Esophagus mucosa (tissue), 1 donor: ENCODE results near the gene SAFB2. TPM values are rescaled to one million over a fixed set of nuclear protein-coding genes. Genes with fewer than 3 reads are reported as not detected.
"Not testable (repeated sequence)": the region's sequence is repeated elsewhere in the genome, so short reads cannot be mapped to it uniquely, and the experiment has no call there.

Experiments
- ATAC-seq: fragments of 200-7000 bp; cut with Tn5 transposase; one replicate; pipeline ENCODE4 v1.9.1; 2020
- total RNA-seq: library from RNA; stranded (reverse); gene quantifications from one replicate; pipeline ENCODE4 v1.2.4, GENCODE V29; 2023
- donor health status: DM: yes; HTN: yes; CAD: no.

The SAFB2 gene
- total RNA-seq, 1 donor from 2014 or later = 30.0 TPM

DNA sequence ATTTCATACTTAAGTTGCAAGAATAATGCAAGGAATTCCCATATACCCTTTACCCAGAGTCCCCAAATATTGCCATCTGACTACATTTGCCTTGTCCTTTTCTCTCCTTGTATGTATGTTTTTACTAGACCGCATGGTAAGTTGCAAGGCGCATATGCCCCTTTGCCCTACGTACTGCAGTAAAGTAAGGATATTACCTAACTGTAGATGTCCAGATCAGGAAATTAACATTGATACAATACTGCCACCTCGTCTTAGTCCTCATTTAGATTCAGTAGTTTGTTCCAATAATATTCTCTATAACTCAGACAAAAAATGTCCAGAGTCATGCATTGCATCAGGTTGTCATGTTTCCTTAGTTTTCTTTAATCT lies 9.7 kb upstream of the SAFB2 start:
- ATAC-seq = no peak

DNA sequence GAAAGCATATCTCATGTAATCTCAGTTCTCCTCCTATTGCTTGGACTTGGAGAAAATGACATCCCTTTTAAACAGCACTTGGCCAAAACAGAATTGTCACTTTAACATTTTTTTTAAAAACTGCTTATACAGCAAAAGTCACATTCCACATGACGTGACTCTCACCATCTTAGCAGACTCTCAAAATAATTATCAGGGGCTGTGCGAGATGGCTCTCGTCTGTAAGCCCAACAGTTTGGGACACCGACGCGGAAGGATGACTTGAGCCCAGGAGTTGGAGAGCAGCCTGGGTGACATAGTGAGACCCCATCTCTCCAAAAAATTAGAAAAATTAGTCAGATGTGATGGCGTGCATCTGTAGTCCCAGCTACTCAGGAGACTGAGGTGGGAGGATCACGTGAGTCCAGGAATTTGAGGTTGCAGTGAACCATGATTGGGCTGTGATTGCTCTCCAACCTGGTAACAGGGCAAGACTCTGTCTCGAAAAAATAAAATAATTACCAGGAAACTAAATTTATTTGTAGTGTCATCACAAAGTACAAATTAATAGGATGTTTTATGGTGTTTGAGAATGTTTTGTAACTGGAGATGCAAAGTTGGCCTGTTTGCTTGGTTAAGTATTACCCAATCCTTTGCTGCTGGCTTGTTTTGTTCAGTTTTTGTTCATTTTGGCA lies 9.1 kb upstream of the SAFB2 start:
- no peak for ATAC-seq

DNA sequence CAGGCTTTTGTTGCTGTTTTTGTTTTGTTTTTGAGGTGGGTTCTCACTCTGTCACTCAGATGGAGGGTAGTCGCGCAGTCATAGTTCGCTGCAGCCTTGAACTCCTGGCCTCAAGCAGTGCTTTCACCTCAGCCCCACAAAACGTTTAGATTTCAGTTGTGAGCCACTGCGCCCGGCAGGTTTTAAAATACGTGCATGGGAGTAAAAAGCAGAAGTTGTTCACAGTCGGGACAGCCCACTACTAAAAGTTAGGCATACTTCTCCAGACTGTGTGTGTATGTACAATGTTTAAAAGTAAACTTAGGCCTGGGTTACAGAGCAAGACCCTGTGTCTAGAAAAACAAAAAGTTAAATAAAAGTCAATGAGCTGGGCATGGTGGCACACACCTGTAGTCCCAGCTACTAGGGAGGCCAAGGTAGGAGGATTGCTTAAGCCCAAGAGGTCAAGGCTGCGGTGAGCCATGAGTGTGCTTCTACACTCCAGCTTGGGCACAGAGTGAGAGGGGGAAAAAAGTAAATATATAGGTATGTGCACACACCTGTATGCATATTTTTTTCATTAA lies 6.4 kb upstream of the SAFB2 start:
- no peak for ATAC-seq

DNA sequence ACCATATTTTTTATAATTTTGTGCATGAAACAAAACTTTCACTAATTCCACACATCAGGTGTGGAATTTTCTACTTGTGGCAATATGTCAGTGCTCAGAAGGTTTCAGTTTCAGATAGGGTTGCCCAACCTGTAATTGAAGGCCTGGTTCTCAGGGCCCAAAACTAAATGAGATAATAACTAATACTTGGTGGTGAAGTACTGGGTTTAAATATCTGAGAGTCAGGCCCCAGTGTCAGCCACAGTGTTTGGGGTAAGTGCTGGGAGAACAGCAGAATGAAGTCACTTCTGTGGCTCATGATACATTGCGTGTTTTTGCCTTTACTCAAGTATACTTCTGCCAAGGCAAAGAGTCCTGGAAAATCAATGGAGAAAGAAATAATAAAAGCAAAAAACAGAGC lies 5.9 kb upstream of the SAFB2 start:
- no peak for ATAC-seq

DNA sequence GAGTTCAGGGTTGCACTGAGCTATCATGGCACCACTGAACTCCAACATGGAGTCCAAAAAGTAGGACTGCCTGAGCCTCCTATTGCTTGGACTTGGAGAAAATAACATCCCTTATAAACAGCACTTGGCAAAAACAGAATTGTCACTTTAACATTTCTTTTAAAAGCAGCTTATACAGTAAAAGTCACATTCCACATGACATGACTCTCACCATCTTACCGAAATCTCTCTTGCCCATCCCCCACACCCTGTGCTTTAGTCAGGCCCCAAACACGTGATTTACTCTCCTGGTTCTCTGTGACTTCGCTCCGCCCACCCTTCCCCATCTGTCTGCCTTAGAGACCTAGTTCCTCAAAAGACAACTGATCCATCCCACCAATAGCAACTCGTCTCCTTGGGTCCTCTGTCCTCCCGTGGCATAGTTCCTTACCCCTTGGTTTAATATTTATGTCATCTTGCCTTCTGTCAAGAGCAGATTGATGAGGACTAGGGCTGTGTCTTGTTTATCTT lies 4.9 kb upstream of the SAFB2 start:
- ATAC-seq = no peak

DNA sequence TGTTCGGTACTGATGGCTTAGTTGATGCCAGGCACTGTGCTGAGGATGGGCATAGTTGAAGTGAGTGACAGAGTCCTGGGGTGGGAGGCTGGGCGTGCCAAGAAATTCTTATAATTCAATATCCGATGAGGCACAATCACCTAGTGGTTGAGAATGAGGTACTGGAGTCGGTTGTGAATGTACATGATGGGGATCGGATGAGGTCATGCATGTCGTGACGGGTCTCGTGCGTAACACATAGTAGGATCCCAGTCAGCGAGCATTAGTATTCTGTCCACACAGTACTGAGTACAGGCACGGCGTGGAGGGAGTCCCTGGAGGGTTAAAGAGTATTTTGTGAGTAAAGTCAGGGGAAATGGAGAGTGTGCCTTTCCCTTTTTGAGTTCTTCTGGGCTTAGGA lies 3.1 kb upstream of the SAFB2 start:
- ATAC-seq = no peak

DNA sequence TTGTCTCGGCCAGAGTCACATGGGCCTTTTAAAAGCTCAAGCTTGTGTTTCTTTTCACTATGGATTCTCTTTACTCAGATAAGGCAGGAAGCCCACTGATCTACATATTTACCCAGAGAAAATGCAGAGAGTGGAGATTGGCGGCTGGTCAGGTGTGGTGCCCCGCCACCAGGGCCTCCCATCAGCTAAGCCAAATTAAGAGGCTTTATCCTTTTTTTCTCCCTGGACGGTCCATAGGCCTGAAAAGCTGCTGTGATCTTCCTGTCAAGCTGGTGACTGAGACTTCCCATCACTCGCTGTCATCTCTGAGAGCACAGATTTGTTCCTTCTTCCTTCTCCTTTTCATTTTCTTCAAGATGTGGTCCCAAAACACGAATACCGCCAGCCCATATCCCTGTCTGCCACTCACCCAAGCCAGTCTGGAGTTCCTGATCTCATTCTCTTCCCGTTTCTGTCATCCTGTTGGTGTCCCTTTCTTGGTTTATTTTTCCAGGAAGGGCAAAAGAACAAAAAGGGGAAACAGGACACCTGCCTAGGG lies 2.2 kb upstream of the SAFB2 start:
- ATAC-seq = no peak

DNA sequence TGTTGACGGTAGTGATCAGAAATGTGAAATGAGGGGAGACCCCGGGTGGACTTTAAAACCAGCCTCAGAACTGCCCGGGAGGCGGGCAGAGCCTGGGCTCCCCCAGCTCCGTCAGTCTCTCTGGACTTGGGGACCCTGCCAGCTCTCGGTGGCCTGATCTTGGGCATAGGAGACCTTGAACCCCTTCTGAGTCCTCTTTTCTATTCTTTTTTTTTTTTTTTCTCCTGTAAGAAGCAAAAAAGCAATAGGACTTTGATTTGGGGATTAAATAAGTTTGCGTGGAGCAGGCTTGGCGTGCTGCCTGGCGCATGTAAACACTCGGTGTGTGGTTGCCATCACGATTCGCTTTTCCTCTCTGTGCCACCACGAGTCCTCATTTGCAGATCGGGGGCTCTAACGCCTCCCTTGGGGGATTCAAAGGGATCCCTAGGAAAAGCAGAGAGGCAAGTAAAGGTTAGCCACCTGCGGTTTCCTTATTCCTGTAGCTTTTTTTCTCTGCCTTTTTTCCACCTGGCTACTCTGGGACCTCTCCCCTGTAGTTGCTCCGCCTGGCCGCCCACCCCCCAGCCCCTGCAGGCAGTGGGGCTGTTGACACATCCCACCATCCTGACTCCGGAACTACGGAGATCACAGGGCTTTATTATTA lies 1.6 kb upstream of the SAFB2 start:
- no peak for ATAC-seq

DNA sequence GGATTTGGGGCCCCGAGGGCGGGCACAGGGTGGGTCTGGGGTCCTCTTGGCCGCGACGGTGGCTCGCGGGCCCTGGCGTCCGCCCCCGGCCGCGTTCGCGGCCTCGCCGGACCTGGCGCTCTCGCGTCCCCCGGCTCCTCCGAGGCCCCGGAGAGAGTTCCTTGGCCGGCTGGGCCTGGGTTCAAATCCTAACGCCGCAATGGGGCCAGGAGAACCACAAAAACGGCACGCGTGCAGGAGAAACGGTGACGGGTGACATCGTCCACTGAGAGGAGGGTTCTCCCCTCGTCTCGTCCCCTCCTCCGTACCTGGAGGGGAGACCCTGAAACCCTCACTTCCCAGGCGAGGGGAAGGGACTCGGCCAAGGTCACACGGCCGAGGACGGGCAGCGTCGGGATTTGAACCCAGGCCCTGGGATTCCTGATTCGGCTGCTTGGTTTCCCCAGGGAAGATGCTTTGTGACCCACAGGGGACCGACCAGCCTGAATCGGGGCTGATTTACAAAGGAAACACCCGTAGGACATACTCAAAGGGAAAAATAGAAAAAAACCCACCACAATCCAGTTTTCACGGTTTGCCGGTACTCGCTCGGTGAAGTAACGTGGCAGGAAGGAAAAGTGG lies 931 bp upstream of the SAFB2 start:
- no peak for ATAC-seq

DNA sequence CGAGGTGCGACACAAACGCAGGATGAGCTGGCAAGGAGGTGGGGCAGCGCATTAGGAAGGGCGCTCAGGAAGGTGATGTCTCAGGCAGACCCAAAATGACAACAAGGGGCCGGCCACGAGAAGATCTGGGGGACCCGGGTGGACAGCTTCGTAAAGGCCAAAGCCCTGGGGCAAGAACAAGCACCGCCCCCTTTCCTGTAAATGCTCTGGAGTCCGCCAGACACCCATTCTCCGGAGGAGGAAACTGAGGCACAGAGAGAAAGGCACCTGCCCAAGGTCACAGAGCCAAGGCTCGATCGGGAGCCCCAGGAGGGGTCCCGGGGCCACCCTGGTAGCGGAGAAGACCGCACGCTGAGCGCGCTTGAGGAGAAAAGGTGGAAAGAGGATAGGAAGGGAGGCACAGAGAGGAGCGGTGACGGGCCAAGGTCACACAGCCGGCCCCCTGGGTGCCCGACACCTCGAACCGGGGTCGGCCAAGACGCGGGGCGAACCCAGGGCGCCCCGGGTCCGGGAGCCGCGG lies 571 bp downstream of the SAFB2 start:
- ATAC-seq = no peak

DNA sequence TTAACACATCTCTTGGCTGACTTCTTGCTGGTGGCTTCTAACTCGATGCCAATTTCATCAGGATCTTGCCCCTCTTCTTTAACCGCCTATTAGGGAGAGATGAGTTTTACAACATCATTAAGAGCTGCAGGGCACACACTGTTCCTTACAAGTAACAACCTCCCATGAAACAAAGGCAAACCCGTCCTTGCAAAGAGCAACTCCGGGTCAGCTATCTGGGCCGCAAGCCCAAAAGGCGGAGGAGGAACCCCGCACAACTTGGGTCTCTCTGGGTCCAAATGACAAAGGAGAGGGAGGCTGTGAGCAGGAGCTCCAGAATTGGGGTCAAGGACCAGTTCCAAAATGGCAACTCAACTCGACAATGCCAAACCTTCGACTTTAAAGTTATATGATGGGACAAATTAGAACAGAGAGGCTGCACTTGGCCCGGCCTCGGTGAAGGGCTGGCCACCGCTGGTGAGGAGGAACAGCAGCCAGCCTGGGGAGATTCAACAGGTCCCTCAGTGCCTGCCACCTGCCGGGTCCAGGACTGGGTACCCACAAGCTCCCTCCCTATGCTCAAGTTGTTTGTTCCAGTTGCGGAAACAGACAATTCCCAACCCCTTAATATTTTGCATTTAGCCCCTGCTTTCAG lies 1.1 kb downstream of the SAFB2 start:
- ATAC-seq = no peak

DNA sequence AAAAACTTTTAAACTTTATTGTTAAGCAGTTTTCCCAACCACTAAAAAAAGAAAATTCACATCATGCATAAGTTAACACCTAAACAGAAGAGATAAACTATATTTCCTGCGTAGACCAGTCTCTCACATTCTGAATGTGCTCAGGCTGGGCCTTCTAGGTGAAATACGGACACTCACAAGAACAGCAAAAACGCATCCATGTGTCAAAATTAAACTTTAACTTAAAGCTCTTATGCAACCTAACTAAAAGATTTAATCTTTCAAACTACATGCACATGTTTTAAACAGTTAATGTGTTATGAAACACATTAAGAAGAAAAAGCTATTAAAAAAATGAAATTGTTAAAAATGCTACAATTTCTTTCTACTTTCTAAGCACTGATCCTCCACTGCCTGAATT lies 2.6 kb downstream of the SAFB2 start:
- ATAC-seq = no peak

DNA sequence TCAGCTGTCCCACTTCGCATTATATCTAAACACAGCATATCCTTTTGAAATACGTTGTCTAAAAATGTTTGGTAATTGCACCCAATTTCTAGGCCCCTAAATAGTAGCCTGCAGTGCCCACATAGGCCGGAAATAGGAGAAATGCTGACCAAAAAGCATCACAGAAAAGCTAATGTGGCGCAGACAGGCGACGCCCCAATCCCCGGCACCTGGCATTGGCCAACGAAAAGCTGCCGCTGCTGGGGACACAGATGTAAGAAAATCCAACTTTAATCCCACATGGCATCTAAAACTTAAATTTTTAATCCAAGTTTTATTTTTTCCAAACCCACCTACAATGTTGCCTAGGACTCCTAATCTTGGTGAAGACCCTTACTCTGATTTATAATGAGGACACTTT lies 4.0 kb downstream of the SAFB2 start:
- ATAC-seq = no peak

DNA sequence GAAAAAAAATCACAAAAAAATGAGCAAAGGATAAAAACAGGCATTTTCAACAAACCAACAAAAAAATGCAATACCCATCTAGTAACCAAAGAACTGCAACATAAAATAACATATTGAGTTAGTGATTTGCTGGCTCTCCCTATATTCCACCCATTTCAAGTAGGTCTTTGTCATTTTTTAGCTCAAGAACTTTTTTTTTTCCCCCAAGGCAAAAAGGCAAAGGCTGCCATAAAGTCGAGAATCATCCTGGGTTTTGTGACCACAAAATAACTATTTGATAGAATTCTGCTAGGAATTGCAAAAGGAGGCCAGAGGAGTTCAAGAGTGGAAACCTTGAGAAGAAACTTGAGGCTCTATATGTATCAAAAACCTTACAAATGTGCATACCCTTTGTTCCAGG lies 5.5 kb downstream of the SAFB2 start:
- no peak for ATAC-seq

DNA sequence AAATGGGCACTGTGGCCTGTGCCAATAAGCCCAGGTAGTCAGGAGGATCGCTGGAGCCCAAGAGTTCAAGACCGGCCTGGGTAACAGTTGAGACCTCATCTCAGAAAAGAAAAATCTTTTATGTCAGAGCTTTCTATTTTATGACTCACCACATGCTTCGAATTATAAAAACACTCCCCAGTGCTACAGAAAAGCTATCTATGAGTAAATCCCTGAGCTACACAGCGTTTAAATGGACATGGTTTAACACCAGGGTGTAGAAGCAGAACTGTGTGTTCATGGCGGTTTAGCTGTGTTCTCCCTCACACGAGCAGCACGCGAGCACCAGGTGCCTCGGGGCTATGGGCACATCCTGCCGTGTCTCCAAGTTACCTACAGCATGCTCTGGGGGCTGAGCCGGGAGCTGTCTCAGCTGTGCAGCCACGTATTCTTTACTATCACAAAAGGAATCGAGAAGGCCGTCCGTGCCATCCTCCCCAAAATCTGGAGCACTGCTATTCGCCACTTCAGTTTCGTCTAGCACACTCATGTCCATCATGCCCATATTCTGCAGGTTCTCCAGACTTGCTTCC lies 6.7 kb downstream of the SAFB2 start:
- ATAC-seq = no peak

DNA sequence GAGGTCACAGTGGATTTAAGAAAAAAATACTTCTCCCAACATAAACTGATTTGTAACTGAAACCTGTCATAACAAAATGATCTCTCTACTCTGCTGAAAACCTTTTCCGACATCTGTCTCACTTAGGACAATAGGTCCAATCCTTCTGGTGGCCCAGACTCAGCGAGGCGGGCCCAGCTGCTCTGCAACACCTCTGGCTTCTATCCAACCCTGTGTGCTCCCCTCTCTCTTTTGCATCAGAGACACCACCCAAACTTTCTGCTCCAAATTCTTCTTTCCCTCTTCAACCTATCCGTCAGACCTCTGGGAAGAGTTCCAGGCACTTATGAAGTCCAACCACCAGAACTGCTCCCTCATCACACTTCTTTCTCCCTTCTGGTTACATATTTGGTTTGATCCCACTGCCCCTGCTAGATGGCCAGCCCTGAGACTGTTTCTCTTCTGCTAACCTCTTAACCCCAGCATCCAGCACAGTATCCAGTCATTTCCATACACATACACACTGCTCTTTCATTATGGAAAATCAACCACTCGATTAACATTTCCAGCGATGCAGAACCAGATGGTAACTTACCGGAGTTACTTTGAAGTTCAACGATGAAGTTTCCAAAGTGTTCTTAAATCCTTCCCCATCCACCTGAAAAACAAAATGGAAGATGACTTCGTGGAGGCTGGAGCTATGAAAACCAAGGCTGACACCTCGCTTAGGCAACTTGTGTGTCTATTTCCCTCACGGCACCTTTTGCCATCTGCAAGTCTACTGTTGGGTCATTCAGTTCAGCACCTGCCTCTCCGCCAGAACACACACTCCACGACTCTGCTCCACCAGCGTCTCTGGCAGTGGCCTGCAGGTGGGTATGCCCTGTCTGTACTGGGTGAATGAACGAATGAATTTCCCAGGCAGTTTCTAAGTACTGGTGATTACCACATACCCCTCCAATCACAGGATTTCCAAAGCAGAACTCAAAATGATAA lies 9.4 kb downstream of the SAFB2 start:
- ATAC-seq = no peak

DNA sequence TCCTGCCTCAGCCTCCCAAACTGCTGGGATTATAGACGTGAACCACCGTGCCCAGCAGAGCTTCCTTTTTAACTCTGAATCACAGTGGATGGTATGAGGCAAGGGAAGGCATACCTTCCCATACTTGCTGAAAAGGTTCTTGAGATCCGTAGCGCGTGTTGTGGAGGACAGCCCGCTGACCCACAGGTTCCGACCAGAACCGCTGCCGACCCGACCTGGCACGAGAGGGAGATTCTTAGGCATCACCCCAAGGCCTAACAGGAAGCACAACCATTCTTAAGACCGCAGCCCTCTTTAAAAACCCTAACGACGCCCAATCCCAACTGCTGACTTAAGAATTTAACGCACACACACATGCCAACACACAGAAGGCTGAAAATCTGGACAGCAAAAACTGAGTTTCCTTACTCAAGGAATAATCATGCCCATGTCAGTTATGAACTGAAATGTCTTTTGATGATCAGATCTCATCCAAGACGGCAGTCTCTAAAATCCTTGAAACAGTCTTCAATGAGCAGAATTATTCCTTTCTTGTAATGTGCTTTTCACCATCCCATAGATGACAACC lies 12.6 kb downstream of the SAFB2 start:
- ATAC-seq = no peak

DNA sequence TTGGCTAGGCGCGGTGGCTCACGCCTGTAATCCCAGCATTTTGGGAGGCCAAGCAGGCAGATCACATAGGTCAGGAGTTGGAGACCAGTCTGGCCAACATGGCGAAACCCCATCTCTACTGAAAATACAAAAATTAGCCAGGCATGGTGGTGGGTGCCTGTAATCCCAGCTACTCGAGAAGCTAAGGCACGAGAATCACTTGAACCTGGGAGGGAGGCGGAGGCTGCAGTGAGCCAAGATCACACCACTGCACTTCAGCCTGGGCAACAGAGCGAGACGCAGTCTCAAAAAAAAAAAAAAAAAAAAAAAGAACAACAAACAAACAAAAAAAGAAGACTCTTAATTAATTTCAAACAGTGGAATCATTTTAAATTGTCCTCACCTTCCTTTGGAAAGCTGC lies 13.8 kb downstream of the SAFB2 start:
- ATAC-seq = not testable (repeated sequence)

DNA sequence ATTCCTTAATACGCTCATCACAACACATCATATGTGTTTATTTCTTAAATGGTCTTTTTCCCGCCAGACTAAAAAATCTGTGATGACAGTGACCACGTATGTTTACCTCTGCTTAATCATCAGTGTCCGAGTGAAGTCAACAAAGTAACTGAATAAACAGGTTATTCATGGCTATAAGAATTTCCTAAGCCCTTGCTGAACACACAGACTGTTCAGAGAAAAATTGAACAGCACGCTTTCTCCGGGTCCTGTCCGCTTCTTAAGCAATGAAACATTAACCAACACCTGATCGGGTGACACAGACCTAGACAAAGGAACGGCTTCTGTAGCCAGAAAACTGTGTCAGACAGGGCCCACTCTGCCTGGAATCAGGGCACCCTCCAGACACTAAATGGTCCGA lies 14.3 kb downstream of the SAFB2 start:
- ATAC-seq = no peak

DNA sequence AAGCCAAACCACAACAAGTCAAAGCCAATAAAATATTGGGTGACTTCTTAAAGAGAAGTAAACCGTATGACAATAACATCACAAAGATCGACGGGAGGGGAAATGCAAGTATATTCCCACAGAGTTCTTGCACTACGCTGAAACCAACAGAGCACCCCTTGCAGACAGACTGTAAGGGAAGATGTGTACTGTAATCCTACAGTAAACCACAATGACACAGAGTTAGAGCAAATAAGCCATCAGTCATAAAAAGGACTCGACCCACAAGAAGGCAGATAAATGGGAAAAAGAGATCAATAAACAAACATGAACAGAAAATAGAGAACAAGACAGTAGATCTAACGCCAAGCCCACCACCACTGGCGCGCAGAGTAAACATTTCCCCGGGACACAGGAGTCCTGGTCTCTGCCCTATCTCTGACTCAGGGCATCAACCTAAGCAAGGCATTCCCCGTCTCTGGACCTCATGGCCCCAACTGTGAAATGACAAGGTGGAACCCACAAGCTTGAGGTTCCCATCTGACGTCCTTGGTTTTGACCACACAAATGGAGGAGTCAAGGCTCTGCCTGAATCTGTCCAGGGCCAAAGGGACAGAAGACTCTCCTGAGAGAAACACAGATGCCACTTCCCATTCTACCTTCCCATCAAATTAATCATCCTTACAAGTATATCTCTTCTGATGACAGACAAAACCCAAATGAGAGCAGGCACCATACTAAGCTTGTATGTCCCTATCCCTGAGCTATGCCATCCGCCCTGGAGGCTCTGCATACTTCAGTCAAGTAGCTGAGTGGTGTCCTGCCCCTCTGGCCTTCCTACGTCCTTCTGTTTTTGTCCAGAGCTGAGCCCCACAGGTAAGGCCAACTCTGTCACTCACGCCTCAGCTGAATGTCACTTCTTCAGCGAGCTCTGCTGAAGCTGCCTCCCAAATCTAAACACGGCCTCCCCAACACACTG lies 15.0 kb downstream of the SAFB2 start:
- ATAC-seq = no peak
